HepG2 (cell line): Measurements from ENCODE around the gene OSBPL5. TPM values are rescaled to one million over a fixed set of nuclear protein-coding genes. Genes with fewer than 3 reads are reported as not detected.
A peak's percentile ranks its signal among the peaks of the same experiment; 100 is the strongest.

Experiments used
- ADNP ChIP-seq: sonication (generic); formaldehyde crosslinking; IDR thresholded peaks from 2 replicates; pipeline ENCODE4 v1.4.0; 2020; ENCODE audit warnings: missing genetic modification reagents
- ELF3 ChIP-seq: IDR thresholded peaks from 2 replicates; pipeline ENCODE4 v1.6.1; 2016; ENCODE audit warnings: missing genetic modification reagents, missing compliant biosample characterization
- ETV5 ChIP-seq: IDR thresholded peaks from 2 replicates; pipeline ENCODE4 v1.6.1; 2018; ENCODE audit warnings: missing biosample characterization, missing genetic modification reagents, inconsistent platforms, borderline replicate concordance
- GPBP1L1 ChIP-seq: sonication (generic); formaldehyde crosslinking; IDR thresholded peaks from 2 replicates; pipeline ENCODE4 v1.5.0; 2020; ENCODE audit warnings: mild to moderate bottlenecking, missing genetic modification reagents
- HINFP ChIP-seq: sonication (generic); formaldehyde crosslinking; IDR thresholded peaks from 2 replicates; pipeline ENCODE4 v1.4.0; 2020; ENCODE audit warnings: low read depth, mild to moderate bottlenecking, missing genetic modification reagents
- MAFF ChIP-seq: IDR thresholded peaks from 2 replicates; pipeline ENCODE4 v1.6.1; 2011; ENCODE audit warnings: low read depth, low read length, improper control_type of control experiment
- PAX8 ChIP-seq: sonication (generic); formaldehyde crosslinking; IDR thresholded peaks from 2 replicates; pipeline ENCODE4 v1.8.0; 2022; ENCODE audit warnings: mild to moderate bottlenecking, missing genetic modification reagents, borderline replicate concordance
- PCBP2 ChIP-seq: fragments of 200-400 bp; formaldehyde crosslinking; optimal IDR thresholded peaks from 2 replicates; pipeline ENCODE3; 2018; ENCODE audit warnings: low read length, low read depth; ENCODE audit not compliant: poor library complexity, severe bottlenecking
- PLRG1 ChIP-seq: fragments of 450-650 bp; conservative IDR thresholded peaks from 2 replicates; pipeline ENCODE4 v1.6.1; 2016
- SP4 ChIP-seq: sonication (generic); formaldehyde crosslinking; IDR thresholded peaks from 2 replicates; pipeline ENCODE4 v1.8.1; 2023; ENCODE audit warnings: mild to moderate bottlenecking, missing genetic modification reagents
- STAT6 ChIP-seq: sonication (generic); formaldehyde crosslinking; IDR thresholded peaks from 2 replicates; pipeline ENCODE4 v1.4.0; 2020; ENCODE audit warnings: missing genetic modification reagents, mild to moderate bottlenecking, borderline replicate concordance
- ZMYM3 ChIP-seq: sonication (generic); formaldehyde crosslinking; IDR thresholded peaks from 2 replicates; pipeline ENCODE4 v1.5.1; 2020; ENCODE audit warnings: mild to moderate bottlenecking, missing genetic modification reagents
- ZNF609 ChIP-seq: sonication (generic); formaldehyde crosslinking; IDR thresholded peaks from 2 replicates; pipeline ENCODE4 v1.4.0; 2020; ENCODE audit warnings: mild to moderate bottlenecking, missing genetic modification reagents, borderline replicate concordance
- ZNF891 ChIP-seq: sonication (generic); formaldehyde crosslinking; IDR thresholded peaks from 2 replicates; pipeline ENCODE4 v1.5.0; 2020; ENCODE audit warnings: mild to moderate bottlenecking, missing genetic modification reagents
- ZSCAN25 ChIP-seq: sonication (generic); formaldehyde crosslinking; IDR thresholded peaks from 2 replicates; pipeline ENCODE4 v1.8.0; 2022; ENCODE audit warnings: mild to moderate bottlenecking, missing genetic modification reagents
- polyA plus RNA-seq, 8 experiments: library from polyadenylated mRNA; depleted of rRNA in 3 of 8; stranded (reverse) in 7 of 8; unstranded in 1 of 8; fragments of >200 nt; fragmentation: Illumina TruSeq in 4 of 8; extraction: Trizol in 4 of 8; gene quantifications; 2 replicates each; pipeline versions ENCODE4 v1.2.1 to v1.2.3, GENCODE V29; 2011 to 2016; ENCODE audit warnings: low read depth in 4 of 8, missing spikeins in 1 of 8, mixed read lengths in 1 of 8; ENCODE audit not compliant: insufficient read depth in 1 of 8
- total RNA-seq, 5 experiments: library from RNA; depleted of rRNA; stranded (reverse); fragments of >200 nt; fragmentation: Illumina TruSeq; extraction: Trizol; gene quantifications; 2 replicates each; pipeline ENCODE4 v1.2.3, GENCODE V29; 2016; ENCODE audit warnings: low read depth in 1 of 5

The OSBPL5 gene
- total and polyA plus RNA-seq, 2 of the 13 experiments (the other 11 are each of a cell fraction or from before 2014, with no cell fraction given): not detected

- TF ChIP-seq ETV5 (CRISPR knock-in tag): 0 out of 2 replicates have a peak, but pooled peaks have one; percentile 45
- TF ChIP-seq MAFF: no peak
- no peak for TF ChIP-seq ADNP (CRISPR knock-in tag)
- TF ChIP-seq GPBP1L1 (CRISPR knock-in tag): no peak
- no peak for TF ChIP-seq ZNF609 (CRISPR knock-in tag)
- no peak for TF ChIP-seq STAT6
- TF ChIP-seq ZSCAN25 (CRISPR knock-in tag): no peak
- TF ChIP-seq ELF3 (CRISPR knock-in tag): 0 out of 2 replicates have a peak, but pooled peaks have one; percentile 50
- TF ChIP-seq HINFP (CRISPR knock-in tag): no peak
- no peak for TF ChIP-seq ZMYM3 (CRISPR knock-in tag)
- TF ChIP-seq SP4 (CRISPR knock-in tag): no peak; the same call in 1 of the 2 replicates
- TF ChIP-seq PLRG1: no peak
- no peak for TF ChIP-seq ZNF891
- no peak for TF ChIP-seq PAX8 (CRISPR knock-in tag)
- no peak for TF ChIP-seq PCBP2
Observed at GRCh38 chr11:3091846-3092602, 73.1 kb downstream of the OSBPL5 start (continued).
